Peyer's patch (tissue), 4 donors: ENCODE data around the gene RPL3.

Source experiments
- POLR2A ChIP-seq, 2 donors: fragments of 450-650 bp; IDR thresholded peaks; one replicate each; pipeline ENCODE4 v1.5.1; 2017; ENCODE audit warnings: antibody characterized with exemption in 2 of 2, mild to moderate bottlenecking in 2 of 2, moderate library complexity in 2 of 2
- TF ChIP-seq, protein P1 (sequence below), 6 experiments: fragments of 450-650 bp in 4 of 6; fragments of 200-600 bp in 2 of 6; sonication (generic) in 1 of 6; IDR thresholded peaks; one replicate each; pipeline ENCODE4 v1.5.1; 2017 to 2019; ENCODE audit warnings: antibody characterized with exemption in 6 of 6, mild to moderate bottlenecking in 3 of 6, moderate library complexity in 1 of 6

GRCh38 chr22:39296981-39297489, 22.4 kb downstream of the RPL3 start:
- TF ChIP-seq, protein P1, sequence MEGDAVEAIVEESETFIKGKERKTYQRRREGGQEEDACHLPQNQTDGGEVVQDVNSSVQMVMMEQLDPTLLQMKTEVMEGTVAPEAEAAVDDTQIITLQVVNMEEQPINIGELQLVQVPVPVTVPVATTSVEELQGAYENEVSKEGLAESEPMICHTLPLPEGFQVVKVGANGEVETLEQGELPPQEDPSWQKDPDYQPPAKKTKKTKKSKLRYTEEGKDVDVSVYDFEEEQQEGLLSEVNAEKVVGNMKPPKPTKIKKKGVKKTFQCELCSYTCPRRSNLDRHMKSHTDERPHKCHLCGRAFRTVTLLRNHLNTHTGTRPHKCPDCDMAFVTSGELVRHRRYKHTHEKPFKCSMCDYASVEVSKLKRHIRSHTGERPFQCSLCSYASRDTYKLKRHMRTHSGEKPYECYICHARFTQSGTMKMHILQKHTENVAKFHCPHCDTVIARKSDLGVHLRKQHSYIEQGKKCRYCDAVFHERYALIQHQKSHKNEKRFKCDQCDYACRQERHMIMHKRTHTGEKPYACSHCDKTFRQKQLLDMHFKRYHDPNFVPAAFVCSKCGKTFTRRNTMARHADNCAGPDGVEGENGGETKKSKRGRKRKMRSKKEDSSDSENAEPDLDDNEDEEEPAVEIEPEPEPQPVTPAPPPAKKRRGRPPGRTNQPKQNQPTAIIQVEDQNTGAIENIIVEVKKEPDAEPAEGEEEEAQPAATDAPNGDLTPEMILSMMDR (IDR thresholded peaks at IDR 0.05), result no peak
- no peak for TF ChIP-seq POLR2A (IDR thresholded peaks at IDR 0.05)
